Spleen (tissue), 11 donors: ENCODE measurements around the gene DAAM2. TPM values are rescaled to one million over a fixed set of nuclear protein-coding genes. Genes with fewer than 3 reads are reported as not detected.

Experiments
- DNase-seq: peaks from one replicate; pipeline ENCODE4 v3.0.0-alpha.2; 2020
- H3K27ac ChIP-seq, 8 donors: fragments of 200-600 bp; sonication (generic) in 7 of 8; 1 replicate in 4 of 8; 2 replicates in 4 of 8; pipeline versions ENCODE4 v1.5.0 to v1.8.0; 2016 to 2021; ENCODE audit warnings: inconsistent platforms in 4 of 8, mild to moderate bottlenecking in 4 of 8, moderate library complexity in 1 of 8
- H3K27me3 ChIP-seq, 7 donors: fragments of 200-600 bp; sonication (generic) in 6 of 7; replicated peaks in 1 of 7; 1 replicate in 4 of 7; 2 replicates in 3 of 7; pipeline versions ENCODE4 v1.5.0 to v1.8.0; 2016 to 2021; ENCODE audit warnings: inconsistent platforms in 3 of 7, mild to moderate bottlenecking in 1 of 7
- H3K36me3 ChIP-seq, 6 donors: fragments of 200-600 bp; sonication (generic) in 5 of 6; 1 replicate in 4 of 6; 2 replicates in 2 of 6; pipeline versions ENCODE4 v1.5.0 to v1.8.0; 2016 to 2021; ENCODE audit warnings: inconsistent platforms in 2 of 6
- H3K4me1 ChIP-seq, 6 donors: fragments of 200-600 bp; sonication (generic) in 5 of 6; 1 replicate in 3 of 6; 2 replicates in 3 of 6; pipeline versions ENCODE4 v1.5.0 to v1.8.0; 2016 to 2021; ENCODE audit warnings: inconsistent platforms in 3 of 6
- H3K4me3 ChIP-seq, 8 donors: fragments of 200-600 bp; sonication (generic) in 7 of 8; 1 replicate in 4 of 8; 2 replicates in 4 of 8; pipeline versions ENCODE4 v1.5.0 to v1.8.0; 2016 to 2021; ENCODE audit warnings: inconsistent platforms in 4 of 8, mild to moderate bottlenecking in 4 of 8, moderate library complexity in 2 of 8
- H3K9me3 ChIP-seq, 8 donors: fragments of 200-600 bp; sonication (generic) in 7 of 8; 1 replicate in 4 of 8; 2 replicates in 4 of 8; pipeline versions ENCODE4 v1.5.0 to v1.8.0; 2016 to 2021; ENCODE audit warnings: inconsistent platforms in 4 of 8
- CTCF ChIP-seq, 11 experiments: fragments of 200-600 bp in 7 of 11; fragments of 450-650 bp in 4 of 11; sonication (generic) in 4 of 11; IDR thresholded peaks in 8 of 11; conservative IDR thresholded peaks in 3 of 11; 1 replicate in 7 of 11; 2 replicates in 4 of 11; pipeline versions ENCODE4 v1.4.0 to v1.8.0; 2016 to 2021; ENCODE audit warnings: antibody characterized with exemption in 11 of 11, inconsistent platforms in 4 of 11, mild to moderate bottlenecking in 1 of 11
- POLR2A ChIP-seq, 3 donors: fragments of 450-650 bp; IDR thresholded peaks; one replicate each; pipeline ENCODE4 v1.5.1; 2017; ENCODE audit warnings: antibody characterized with exemption in 3 of 3, mild to moderate bottlenecking in 1 of 3
- POLR2AphosphoS5 ChIP-seq, 3 donors: sonication (generic); formaldehyde crosslinking; IDR thresholded peaks; one replicate each; pipeline ENCODE4 v1.5.1; 2017; ENCODE audit warnings: antibody characterized with exemption in 3 of 3
- WGBS, 5 donors: extraction: QIAGEN DNeasy Blood & Tissue Kit in 3 of 5; methylation state at CpG; one replicate each; pipeline versions ENCODE4 v1.1.5 to v1.1.7; 2013 to 2018; 5-methylcytosine and 5-hydroxymethylcytosine counted together
- intact Hi-C: fragments of 100-400 bp; cut with DNase I; formaldehyde crosslinking; loops from one replicate; pipeline ENCODE4 v1.15.0; 2023; ENCODE audit warnings: low total_unique reads
- polyA plus RNA-seq, 3 donors: library from polyadenylated mRNA; stranded (reverse); fragments of 200-250 nt; gene quantifications; one replicate each; pipeline ENCODE4 v1.2.1, GENCODE V29; 2013
- total RNA-seq, 7 donors: library from RNA; depleted of rRNA in 3 of 7; stranded (reverse); fragments of >200 nt in 3 of 7; fragmentation: NEBNext Ultra II Directional in 4 of 7; extraction: Animal tissue kit (Norgen Biotek cat#: 25700) in 4 of 7; gene quantifications; one replicate each; pipeline versions ENCODE4 v1.1.0 to v1.2.1, GENCODE V29; 2016 to 2021
- donor health status: healthy with polysubstance abuse.
- donor health status: DM: no; HTN: no; CAD: no; lungs with moderate emphysema.
- donor health status: DM: no; HTN: no; CAD: no.
- donor health status: Bipolar disorder and iron deficiency.
- donor health status: healthy.
- donor health status: DM: no; HTN: no; CAD: no.
- donor health status: DM: yes; HTN: yes; CAD: no.

Gene DAAM2
- total and polyA plus RNA-seq, 10 donors, result 6.0 to 115 (median 73.8) TPM

- no peak for DNase-seq
- no peak for TF ChIP-seq POLR2A (IDR thresholded peaks at IDR 0.05)
- TF ChIP-seq POLR2AphosphoS5 (IDR thresholded peaks at IDR 0.05), result no peak
- TF ChIP-seq CTCF (IDR thresholded peaks at IDR 0.05 in 8 of 11, conservative IDR thresholded peaks at IDR 0.05 in 3 of 11), result no peak
- WGBS, 5 donors, result 73 to 76% (median 75%) methylated on average over 4 of the region's 4 CpGs
- no peak overlapping the region for H3K4me3 ChIP-seq
- no peaks in the 10 kb centered on the region for H3K9me3 ChIP-seq
- intact Hi-C loops, result no loop called here
- H3K27me3 ChIP-seq, result no peaks in the 10 kb centered on the region
- H3K4me1 ChIP-seq, result peaks cover 0 to 6% (median 0%) of the 10 kb centered on the region in 6 donors
- no peak overlapping the region for H3K27ac ChIP-seq
- peaks cover 0 to 100% (median 4%) of the 10 kb centered on the region in 6 donors for H3K36me3 ChIP-seq
These were observed 88.4 kb downstream of the DAAM2 start for GRCh38 chr6:39880594-39880993.

- H3K27me3 ChIP-seq, result peaks cover 0 to 2% (median 0%) of the 10 kb centered on the region in 7 donors
- DNase-seq, result no peak
- WGBS, 5 donors, result 62 to 83% (median 78%) methylated on average over 16 of the region's 16 CpGs
- peaks cover 0 to 100% (median 4%) of the 10 kb centered on the region in 6 donors for H3K36me3 ChIP-seq
- H3K27ac ChIP-seq, result peak overlapping the region in 7 of 8 donors; percentile 8 to 71 (median 38)
- H3K4me1 ChIP-seq, result peaks cover 0 to 7% (median 0%) of the 10 kb centered on the region in 6 donors
- no peak for TF ChIP-seq POLR2A (IDR thresholded peaks at IDR 0.05)
- no peak for TF ChIP-seq POLR2AphosphoS5 (IDR thresholded peaks at IDR 0.05)
- TF ChIP-seq CTCF (IDR thresholded peaks at IDR 0.05 in 8 of 11, conservative IDR thresholded peaks at IDR 0.05 in 3 of 11), result no peak
- intact Hi-C loops, result no loop called here
- H3K4me3 ChIP-seq, result no peak overlapping the region
- no peaks in the 10 kb centered on the region for H3K9me3 ChIP-seq
These were observed 89.8 kb downstream of the DAAM2 start for GRCh38 chr6:39881851-39882530.

GRCh38 chr6:39882531-39882899 is 90.3 kb downstream of the DAAM2 start:
- Histone ChIP-seq H3K27ac (peak overlapping the region in 6 of 8 donors; percentile 33 to 71 (median 38)), H3K4me3 (no peak overlapping the region), H3K36me3 (peaks cover 0 to 100% (median 3%) of the 10 kb centered on the region in 6 donors), H3K4me1 (peaks cover 0 to 13% (median 1%) of the 10 kb centered on the region in 6 donors), H3K9me3 (no peaks in the 10 kb centered on the region), H3K27me3 (peaks cover 0 to 7% (median 0%) of the 10 kb centered on the region in 7 donors)
- intact Hi-C loops, result no loop called here
- WGBS, 5 donors, result 58 to 84% (median 75%) methylated on average over 8 of the region's 8 CpGs
- TF ChIP-seq CTCF (IDR thresholded peaks at IDR 0.05 in 8 of 11, conservative IDR thresholded peaks at IDR 0.05 in 3 of 11) (no peak), POLR2A (IDR thresholded peaks at IDR 0.05) (no peak), POLR2AphosphoS5 (IDR thresholded peaks at IDR 0.05) (no peak)
- DNase-seq, result no peak

- intact Hi-C loops, result no loop called here
- peaks cover 0 to 20% (median 0%) of the 10 kb centered on the region in 7 donors for H3K27me3 ChIP-seq
- peak overlapping the region in 4 of 8 donors; percentile 43 to 72 (median 60) for H3K27ac ChIP-seq
- no peaks in the 10 kb centered on the region for H3K9me3 ChIP-seq
- peaks cover 0 to 20% (median 3%) of the 10 kb centered on the region in 6 donors for H3K4me1 ChIP-seq
- H3K36me3 ChIP-seq, result peaks cover 0 to 100% (median 0%) of the 10 kb centered on the region in 6 donors
- TF ChIP-seq CTCF (IDR thresholded peaks at IDR 0.05 in 8 of 11, conservative IDR thresholded peaks at IDR 0.05 in 3 of 11), result no peak
- TF ChIP-seq POLR2AphosphoS5 (IDR thresholded peaks at IDR 0.05), result no peak
- no peak for TF ChIP-seq POLR2A (IDR thresholded peaks at IDR 0.05)
- no peak for DNase-seq
- 70 to 93% (median 72%) methylated on average over 4 to 5 of the region's 5 CpGs for WGBS, 5 donors
- H3K4me3 ChIP-seq, result no peak overlapping the region
These were observed 92.5 kb downstream of the DAAM2 start for GRCh38 chr6:39884696-39885095.
